Measurements from ENCODE around the gene C1QTNF8.
A peak's percentile ranks its signal among the peaks of the same experiment; 100 is the strongest.

Gene C1QTNF8

DNA sequence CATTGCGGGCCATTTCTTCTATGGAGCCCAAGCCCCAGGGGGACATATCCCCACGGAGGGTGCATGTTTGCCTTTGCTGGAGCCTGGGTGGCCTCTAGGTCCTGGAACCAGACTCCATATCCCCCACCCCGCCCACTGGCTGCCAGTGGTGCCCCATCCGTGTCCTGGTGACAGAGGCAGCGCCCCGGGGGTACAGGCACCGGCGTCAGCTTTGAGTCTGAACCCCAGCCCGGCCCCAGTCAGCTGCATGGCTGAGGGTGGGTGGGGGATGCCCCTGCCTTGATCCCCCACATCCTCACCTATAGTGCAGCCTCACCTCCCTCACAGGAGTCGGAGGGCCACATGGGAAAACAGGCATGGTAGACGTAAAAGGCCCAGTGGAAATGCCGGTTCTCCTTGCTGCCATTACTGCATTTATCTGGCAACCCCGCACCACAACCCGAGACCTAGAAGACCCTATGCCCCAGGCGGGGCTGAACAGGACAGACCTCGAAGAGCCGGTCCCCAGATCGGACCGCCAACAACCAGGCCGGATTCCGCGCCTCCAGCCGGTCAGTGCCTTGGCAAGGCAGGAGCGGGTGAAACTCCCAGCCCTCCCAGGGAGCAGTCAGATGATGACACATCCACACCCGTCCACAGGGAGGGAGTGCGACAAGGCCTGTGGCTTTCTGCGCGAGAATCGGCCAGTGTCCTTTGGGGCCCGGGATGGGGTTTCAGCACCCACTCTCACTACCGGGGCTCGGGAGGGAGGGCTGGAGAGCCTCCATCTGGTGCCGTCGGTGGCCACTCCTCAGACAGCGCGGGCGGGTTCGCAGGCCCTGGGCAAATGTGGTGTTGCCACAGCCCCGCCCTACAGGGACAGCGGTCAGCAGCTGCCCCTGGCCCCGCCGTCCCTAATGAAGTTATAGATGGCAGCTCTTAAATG, 35.4 kb downstream of the C1QTNF8 start:
- DNase-seq (ENCODE audit: low read depth in 2 of 2), result no peak

DNA sequence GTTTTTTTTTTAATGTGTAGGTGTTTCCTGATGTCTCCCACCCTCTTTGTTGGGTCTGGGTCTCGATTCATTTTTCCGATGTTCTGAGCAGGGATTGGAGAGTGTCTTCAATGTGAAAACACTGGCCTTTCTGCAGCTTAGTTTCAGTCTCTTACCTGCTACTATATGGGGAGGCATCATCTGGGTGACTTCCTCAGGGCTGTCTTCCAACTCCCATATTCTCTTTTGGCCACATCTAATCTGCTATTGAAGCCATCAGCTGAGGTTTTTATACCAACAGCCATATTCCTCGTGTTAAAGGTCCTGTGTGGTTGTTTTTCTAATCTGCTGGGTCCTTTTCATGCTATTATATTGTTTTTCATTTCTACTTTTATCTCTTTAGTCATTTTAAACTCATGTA, 36.7 kb downstream of the C1QTNF8 start:
- no peak for DNase-seq (ENCODE audit: low read depth in 2 of 2)

DNA sequence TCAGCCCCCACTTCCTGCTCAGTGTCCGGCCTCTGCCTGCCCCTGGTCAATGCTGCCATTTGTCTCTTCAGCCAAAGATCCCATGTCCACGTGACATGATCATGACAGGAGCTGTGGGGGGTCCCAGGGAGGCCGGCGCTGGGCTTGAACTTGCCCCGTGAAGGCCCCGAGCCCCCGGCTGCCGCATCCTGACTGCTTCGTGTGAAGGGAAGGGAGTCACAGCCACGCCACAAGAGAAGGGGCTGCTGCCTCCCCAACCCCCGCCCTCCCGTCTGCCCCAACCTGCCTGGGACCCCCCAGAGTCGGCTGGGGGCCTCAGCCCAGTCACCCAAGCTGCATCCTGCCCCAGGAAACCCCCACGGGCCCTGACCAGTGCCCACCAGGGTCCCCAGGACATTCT, 37.8 kb downstream of the C1QTNF8 start:
- DNase-seq (ENCODE audit: low read depth in 2 of 2), result no peak

DNA sequence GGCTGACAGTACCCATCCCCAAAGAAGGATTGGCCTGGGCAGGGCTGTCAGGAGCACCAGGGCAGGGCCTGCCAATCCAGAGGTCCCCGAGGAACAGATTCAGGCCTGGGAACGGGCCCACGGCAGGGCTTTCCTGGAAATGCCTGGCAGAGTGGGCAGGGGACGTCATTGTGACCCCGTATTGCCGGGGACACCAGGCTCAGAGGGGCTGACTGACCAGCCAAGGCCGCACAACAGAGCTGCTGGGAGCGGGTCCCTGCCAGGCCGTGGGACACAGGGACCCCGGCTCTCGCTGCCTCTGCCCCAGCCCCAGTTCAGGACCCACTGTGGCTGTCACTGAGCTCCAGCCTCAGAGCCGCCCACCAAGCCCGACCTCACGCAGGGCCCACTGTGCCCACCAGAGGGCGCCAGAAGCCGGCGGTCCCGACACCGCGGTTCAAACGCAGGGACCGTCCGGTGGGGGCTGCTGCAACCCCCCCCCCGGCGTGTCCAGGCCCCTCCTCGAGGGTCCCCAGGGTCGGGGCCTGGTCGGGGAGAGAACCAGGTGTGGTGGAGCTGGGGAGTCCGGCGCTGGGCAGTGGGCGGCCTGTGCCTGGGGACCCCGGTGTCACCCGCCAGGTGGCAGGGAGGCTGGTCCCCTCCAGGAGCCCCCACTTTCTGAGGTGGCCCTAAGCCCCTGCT, 38.7 kb downstream of the C1QTNF8 start:
- peak; percentile 66 to 79 for DNase-seq (ENCODE audit: low read depth in 2 of 2)

- DNase-seq (ENCODE audit: low read depth in 2 of 2), result no peak
These were observed 39.8 kb downstream of the C1QTNF8 start for GRCh38 chr16:1056196-1056595.

GRCh38 chr16:1055557-1055924, 40.5 kb downstream of the C1QTNF8 start:
- no peak for DNase-seq (ENCODE audit: low read depth in 2 of 2)

DNA sequence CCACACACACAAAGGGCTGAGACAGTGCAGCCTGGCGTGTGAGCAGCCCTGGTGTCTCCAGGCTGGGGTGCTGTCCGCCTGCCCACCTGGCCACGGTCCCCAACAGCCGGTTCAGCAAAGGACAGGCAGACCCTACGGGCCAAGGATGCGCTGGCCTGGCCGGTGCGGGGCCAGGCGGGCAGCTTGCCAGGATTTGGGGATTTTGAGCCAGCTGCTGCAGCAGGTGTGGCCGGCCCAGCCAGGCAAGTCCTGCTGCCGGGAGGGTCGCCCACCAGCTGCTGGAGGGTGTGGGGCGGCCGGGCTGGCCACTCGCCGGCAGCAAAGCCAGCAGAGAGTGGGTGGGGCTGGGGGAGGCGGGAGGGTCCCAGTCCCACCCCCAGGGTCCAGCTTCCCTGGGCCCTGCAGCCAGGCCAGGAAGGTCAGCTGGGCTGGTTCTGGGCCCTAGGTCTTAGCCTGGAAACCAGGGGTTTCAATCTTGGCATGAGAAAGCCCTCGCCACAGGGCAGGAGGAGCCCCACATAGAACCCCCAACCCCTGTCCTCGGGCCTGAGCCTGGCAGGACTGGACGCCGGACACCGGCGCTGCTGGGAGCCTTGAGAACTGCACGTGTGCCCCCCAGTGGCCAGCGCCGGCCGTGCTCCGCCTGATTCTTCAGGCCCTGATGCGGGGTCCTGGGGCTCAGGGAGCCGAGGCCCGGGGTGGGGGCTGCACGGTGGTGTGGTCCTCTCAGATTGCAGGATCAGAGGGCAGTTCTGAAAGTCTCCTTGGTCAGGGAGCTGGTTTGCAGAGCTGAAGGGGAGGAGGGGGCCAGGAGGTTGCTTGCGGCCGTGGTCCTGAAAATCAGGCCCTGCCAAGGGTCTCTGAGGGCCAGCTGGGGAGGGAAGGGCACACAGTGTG, 41.1 kb downstream of the C1QTNF8 start:
- peak; percentile 32 to 39 for DNase-seq (ENCODE audit: low read depth in 2 of 2)

DNA sequence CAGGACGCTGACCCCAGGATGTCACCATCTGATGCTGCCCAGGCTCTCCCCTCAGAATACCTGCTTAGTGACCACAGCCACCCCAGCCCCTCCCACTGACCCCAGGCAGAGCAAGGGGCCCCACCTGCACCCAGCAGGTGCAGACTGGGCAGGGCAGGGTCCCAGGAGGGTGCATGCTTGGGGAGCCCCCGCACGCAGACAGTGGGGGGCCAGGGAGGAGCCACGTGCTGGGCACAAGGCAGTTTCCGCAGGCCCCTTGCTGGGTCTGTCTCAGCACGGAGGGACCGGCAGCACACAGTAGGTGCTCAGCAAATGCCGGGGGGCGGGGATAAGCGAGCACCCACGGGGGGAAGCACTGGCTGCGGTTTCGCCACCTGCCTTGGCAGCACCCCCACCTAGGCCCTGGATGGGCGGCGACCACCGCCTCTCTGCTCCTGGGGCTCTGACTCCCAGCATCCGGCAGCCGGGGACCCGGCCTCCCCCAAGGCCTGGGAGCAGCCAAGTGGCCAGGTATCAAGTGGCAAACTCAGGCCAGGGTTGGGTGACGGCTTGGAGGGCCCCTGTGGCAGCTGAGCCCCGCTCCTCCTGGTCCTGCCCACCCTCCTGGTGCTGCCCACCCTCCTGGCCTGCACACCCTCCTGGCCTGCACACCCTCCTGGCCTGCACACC, 42.2 kb downstream of the C1QTNF8 start:
- no peak for DNase-seq (ENCODE audit: low read depth in 2 of 2)

DNA sequence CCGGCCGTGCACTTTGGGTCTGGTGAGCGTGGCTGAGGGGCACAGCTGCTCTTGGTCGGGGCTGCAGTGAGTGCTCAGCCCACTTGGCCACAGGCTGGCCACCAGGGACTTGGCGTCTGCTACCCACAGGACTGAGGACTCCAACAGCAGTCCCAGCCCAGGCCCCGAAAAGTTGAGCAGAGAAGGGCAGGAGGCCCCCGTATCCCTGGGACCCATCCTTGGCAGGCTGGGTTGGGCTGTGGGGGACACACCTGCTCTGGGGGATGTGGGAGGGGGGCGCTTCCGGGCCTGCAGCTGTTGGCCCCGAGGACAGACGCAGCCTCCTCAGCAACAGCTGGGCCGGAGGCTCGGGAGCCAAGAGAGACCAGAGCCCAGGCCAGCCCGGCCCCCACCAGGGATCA, 42.9 kb downstream of the C1QTNF8 start:
- no peak for DNase-seq (ENCODE audit: low read depth in 2 of 2)

DNA sequence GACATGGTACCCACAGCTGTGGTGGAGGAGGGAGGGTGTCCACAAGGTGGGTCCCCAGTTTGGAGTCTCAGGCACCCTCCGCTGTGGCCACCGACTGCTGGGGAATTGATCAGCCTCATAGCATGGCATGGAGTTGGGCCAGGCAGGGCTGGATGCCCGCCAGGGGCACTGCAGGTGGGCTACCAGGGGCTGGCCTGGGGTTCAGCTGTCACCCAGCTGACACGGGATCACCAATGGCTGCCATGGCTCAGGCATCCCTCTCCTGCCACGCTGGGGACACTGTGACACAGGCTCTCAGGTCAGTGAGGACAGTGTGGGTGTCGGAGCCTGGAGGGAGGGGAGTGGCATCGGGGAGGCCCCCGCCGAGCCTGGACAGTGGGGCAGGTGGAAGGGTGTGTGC, 43.3 kb downstream of the C1QTNF8 start:
- no peak for DNase-seq (ENCODE audit: low read depth in 2 of 2)

DNA sequence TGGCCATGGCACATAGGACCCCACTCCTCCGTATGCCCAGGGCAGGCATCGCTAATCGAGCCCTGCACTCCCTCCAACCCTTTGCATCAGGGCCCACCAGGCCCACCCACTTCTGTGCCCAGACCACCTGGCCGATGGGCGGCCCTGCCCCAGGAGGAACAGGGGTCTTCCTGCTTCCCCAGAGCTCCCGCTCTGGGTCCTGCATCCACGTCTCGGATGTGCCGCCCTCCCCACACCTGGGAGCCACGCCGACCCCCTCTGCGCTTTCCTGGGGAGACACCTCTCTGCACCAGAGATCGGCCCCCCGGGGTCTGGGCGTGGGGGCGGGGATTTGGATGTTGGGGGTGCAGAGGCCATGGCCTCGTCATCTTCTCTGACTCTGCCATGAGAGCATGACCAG, 44.6 kb downstream of the C1QTNF8 start:
- DNase-seq (ENCODE audit: low read depth in 2 of 2), result no peak

- DNase-seq (ENCODE audit: low read depth in 2 of 2), result no peak
These were observed 45.1 kb downstream of the C1QTNF8 start for GRCh38 chr16:1050921-1051320.

- no peak for DNase-seq (ENCODE audit: low read depth in 2 of 2)
These were observed 45.5 kb downstream of the C1QTNF8 start for GRCh38 chr16:1050516-1050915.

GRCh38 chr16:1049976-1050247, 46.1 kb downstream of the C1QTNF8 start:
- no peak for DNase-seq (ENCODE audit: low read depth in 2 of 2)

GRCh38 chr16:1049113-1049975, 46.7 kb downstream of the C1QTNF8 start:
- DNase-seq (ENCODE audit: low read depth in 2 of 2), result no peak

GRCh38 chr16:1048442-1049112, 47.5 kb downstream of the C1QTNF8 start:
- peak; percentile 20 to 25 for DNase-seq (ENCODE audit: low read depth in 2 of 2)

DNA sequence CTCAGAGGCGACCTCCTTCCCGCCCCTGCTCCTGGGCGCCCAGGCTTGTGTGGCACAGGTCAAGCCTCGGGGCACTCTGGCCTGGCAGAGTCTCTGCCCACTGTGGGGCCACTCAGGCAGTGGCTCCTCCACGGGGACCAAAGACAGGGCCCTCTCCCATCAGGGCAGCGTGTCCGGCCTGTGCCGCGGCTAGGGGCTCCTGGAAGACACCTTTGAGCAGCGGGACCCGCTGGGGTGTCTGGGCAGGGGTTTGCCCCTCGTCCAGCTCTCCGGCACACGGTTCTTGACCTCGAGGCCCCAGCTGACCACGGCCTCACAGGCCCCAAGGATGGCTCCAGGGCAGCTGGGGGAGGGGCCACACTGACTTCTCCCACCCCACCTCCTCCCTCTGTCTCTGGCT, 48.2 kb downstream of the C1QTNF8 start:
- DNase-seq (ENCODE audit: low read depth in 2 of 2), result no peak

GRCh38 chr16:1047123-1047522, 48.9 kb downstream of the C1QTNF8 start:
- DNase-seq (ENCODE audit: low read depth in 2 of 2), result no peak

DNA sequence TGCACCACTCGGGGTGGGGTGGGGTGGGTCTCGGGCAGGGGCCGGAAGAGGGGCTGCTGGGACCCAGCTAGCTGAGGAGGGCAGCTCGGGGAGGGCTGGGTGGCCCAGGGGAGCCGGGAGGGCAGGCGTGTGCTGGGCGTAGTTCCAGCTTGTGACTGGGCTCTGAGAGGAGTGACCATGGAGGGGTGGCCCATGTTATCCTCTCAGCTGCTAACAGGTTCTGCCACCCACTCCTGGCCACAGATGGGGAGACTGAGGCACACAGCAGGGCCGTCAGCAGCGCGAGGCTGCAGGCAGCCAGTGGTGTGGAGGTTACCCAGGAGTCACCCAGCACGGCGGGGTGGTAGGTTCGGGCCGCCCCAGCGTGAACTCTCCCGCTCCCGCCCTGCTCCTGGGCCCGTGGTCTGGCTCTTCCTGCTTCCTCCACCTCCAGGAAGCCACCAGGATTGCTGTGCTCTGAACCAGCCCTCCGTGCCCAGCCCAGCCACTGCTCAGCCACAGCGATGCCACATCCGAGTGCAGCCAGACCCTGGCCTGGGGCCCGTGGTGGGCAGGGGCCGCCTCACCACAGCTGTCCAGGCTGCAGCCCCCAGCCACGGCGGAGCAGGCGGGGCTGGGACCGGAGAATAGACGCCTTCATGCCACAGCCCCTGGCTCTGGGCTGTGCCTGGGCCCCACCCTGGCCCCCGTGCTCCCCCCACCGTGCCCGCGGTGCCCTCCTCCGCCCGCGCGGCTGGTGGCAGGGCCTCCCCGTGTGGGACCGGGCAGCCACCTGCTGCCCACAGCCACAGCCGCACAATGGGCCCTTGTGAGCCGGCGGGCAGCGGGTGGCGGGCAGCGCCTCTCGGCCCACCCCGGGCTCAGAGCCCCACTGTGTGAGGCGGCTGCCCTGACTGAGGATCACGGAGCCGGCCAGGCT, 49.8 kb downstream of the C1QTNF8 start:
- no peak for DNase-seq (ENCODE audit: low read depth in 2 of 2)
